ENCODE data around the gene SLC15A3.

SLC15A3 gene

DNA sequence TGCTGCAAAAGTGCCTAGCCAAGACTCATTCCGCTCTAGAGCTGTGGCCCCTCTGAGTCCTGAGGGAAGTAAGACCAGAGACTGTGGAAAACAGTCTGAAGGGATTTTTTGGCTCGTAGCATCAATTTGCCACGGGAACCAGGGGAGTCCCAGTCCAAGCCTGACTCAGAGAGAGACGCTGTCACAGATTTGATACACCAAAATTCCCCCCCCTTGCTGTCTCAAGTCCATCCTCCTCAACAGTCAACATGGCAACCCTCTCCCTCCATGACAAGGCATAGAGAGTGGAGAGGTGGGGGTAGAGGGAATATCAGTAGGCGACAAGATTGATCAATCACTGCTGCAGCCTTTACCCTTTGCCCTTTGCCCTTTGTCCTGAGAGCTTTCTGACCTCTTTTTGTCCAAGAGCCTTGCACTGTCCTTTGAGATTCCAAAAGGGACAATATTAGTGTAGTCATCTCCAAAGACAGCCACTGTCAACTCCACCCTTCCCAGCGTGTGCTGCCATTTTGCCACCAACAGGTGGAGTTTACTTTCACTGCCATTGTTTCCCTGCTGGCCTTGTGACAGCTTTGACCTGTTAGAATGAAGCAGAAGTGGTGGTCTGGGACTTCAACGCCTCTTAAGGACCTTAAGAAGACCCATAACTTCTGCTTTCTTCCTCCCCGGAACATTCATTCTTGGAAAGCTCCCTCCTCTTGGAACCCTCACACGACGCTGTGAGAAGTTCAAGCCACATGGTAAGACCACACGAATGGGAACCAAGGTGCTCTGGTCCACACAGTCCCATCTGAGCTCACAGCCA, 7.3 kb downstream of the SLC15A3 start:
- no peak for DNase-seq

DNA sequence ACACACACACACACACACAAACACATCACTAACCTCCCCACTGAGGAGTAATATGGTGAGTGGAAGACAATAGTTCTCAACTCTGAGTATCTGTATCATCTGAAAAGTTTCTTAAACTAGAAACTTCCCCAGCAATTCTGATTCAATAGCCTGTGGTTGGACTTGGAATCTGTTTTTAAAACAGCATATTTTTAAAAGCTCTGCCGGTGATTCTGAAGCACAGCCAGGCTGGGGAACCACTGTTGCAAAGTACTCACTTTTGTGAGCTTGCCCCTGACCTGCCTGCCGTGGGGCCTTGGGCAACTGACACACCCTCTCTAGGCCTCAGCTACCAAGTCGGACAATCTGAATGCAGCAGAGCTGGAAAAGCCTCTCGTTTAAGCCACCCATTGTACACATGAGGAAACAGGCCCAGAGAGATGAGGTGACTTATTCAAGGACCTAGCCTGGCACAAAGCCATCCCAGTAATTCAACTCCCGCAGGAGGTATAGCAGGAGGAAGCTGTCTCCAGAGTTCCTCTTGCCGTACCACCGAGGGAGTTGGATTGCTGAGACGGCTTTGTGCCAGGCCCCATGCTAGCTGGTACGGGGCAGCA, 8.9 kb downstream of the SLC15A3 start:
- no peak for DNase-seq

DNA sequence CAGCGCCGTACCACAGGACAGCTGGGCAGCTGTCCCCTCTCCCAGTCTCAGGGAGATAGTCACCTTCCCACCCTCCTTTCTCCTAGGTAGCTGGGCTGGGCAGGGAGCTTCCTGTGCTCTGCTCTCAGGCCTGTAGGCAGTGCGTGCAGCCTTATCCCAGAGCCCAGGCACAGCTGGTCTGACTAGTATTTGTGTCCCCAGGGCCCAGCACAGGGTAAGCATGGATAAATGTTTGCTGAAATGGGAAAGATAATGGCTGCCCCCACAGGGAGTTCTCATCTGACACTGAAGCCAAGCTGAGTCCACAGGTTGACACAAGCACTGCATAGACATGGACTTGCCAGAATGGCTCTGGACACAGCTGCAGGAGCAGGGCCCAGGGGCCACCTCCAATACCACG, 9.8 kb downstream of the SLC15A3 start:
- DNase-seq: no peak

DNA sequence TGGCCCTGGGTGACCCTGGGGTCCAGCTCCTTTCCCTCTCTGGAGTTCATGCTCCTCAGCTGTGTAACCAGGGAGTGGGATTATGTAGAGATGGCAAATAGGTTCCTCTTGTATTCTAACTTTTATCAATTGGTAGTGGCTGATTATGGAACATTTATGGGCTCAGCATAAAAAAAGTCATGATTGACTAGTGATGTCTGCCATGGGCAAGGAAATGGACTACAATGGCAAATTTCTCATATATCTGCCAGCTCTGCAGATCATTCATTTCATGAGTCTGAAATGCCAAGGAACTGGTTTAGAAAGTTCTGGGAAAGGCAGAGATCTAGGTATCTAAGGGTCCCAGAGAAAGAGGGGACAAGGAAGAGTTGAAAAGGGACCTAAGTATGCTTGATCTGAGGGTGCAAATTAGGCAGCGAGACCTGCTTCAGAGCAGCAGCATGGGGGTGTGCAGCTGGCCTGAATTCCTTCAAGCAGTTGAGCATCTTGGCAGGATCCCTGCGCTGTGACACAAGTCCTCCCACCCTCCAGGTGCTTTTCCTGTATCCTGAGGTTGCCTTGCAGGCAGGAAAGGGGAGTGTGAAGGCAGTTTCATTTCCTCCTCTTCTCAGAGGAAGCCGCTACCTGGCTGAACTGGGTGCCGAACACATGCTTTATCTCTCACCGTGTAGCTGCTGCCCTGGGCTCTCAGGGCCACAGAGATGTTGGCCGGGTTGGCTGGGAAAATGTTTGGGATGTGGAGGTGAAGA, 10.4 kb downstream of the SLC15A3 start:
- no peak for DNase-seq

DNA sequence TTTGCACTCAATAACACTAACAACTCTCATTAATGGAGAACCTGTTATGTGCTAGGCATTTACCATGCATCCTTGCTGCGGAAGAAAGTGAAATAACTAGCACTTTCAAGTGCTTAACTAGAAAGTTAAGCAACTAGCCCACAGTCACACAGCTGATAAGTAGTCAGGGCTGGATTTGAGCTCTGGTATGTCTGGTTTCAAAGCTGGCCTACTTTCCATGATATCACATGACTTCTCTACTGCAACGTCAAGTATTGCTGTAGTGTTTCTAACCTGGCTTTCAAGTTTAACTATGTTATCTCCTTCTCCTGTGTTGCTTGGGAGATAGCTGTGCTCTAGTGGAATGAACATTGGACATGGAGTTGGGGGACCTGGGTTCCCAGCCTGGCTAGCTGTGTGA, 12.1 kb downstream of the SLC15A3 start:
- no peak for DNase-seq

DNA sequence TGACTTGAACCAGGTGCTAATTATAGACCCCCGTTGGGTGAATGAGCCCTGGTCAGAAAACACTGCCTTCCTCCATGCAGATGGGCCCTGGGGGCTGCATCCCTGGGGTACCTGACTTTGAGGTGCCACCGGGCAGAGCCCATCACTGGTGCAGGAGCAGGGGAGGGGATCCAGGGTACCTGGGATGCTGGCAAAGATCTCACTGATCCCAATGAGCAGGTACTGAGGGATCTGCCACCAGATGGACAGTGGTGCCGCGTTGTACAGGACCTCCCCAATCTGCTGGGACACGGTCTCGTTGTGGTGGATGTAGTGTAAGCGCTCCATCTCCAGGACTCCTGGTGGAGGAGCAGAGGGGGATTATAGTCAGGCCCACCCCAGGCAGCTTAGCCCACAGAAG, 12.7 kb downstream of the SLC15A3 start:
- no peak for DNase-seq

DNA sequence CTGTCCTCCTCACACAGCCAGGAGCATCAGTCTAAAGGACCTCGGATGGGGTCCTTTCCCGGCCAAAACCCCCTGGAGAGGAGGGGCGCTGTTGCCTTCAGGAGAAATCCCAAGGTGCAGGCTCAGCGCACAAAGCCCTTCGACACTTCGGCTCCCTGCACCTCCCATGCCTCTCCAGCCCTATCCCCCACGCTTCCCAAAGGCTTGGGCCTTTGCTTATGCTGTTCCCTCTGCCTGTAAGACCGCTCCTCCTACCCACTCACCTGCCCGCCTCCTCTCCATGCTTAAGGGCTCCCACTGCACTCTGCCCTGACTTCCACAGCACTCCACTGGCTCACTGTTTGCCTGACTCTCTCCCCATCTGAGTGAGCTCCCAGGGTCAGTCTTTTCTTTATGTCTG, 13.5 kb downstream of the SLC15A3 start:
- DNase-seq: no peak

DNA sequence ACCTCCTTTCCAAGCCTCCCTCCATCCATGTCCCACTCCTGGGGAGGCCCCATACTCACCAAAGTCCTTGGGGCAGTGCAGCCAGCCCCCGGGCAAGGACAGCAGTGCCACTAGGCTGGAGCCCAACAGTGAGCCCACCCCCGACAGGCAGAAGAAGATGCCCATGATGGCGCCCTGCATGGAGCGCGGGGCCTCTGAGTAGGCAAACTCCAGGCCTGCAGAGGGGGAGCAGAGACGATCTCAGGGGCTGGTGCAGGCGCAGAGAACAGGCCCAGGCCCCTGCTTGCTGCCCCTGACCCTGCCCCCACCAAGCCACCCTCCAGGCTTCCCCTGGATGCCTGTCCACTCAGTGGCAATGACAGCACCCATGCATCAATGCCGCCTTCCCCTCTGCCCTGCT, 14.2 kb downstream of the SLC15A3 start:
- no peak for DNase-seq

DNA sequence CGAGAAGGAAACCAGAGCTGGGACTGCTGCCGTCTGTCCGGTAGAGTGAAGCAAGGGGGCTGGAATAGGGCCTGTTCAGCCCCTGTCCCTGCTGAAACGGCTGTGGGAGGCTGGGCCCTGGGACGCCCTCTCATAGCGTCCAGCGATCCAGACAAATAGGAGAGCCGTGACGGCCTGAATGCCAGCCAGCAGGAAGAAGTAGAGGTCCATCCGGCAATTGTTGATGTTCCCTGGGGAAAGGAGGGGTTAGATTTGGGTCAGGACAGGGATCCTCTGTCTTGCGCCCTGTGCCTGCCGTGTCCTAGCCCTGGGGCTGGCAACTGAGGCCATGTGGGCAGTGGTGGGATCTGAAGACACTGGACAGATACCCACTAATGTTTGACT, 14.8 kb downstream of the SLC15A3 start:
- DNase-seq: no peak

DNA sequence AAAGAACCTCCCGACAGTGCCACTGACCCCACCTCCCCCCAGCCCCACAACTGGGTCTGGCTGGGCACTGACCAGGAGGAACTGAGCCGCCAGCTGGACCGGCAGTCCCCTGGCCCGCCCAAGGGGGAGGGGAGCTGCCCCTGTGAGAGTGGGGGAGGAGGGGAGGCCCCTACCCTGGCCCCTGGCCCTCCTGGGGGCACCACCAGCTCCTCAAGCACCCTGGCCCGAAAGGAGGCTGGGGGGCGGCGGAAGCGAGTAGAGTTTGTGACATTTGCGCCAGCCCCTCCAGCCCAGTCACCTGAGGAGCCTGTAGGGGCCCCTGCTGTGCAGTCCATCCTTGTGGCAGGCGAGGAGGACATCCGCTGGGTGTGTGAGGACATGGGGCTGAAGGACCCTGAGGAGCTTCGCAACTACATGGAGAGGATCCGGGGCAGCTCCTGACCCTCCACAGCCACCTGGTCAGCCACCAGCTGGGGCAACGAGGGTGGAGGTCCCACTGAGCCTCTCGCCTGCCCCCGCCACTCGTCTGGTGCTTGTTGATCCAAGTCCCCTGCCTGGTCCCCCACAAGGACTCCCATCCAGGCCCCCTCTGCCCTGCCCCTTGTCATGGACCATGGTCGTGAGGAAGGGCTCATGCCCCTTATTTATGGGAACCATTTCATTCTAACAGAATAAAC, 15.4 kb downstream of the SLC15A3 start:
- no peak for DNase-seq

DNA sequence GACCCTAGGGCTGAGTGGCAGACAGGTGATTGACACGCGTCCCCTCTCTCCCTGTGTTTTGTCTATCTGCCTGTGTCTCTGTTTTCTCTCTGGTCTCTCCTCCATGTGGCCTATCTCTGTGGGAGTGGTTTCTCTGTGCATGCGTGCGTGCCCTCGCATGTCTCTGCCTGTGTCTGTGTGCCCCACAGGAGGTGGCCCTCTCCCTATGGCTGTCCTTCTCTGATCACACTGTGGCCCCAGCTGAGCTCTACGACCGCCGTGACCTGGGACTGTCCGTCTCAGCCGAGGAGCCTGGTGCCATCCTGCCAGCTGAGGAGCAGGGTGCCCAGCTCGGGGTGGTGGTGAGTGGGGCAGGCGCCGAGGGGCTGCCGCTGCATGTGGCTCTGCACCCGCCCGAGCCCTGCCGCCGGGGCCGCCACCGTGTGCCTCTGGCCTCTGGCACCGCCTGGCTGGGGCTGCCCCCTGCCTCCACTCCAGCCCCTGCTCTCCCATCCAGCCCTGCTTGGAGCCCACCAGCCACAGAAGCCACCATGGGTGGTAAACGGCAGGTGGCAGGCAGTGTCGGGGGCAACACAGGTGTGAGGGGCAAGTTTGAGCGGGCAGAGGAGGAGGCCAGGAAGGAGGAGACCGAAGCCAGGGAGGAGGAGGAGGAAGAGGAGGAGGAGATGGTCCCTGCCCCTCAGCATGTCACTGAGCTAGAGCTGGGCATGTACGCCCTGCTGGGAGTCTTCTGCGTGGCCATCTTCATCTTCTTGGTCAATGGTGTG, 16.1 kb downstream of the SLC15A3 start:
- no peak for DNase-seq

DNA sequence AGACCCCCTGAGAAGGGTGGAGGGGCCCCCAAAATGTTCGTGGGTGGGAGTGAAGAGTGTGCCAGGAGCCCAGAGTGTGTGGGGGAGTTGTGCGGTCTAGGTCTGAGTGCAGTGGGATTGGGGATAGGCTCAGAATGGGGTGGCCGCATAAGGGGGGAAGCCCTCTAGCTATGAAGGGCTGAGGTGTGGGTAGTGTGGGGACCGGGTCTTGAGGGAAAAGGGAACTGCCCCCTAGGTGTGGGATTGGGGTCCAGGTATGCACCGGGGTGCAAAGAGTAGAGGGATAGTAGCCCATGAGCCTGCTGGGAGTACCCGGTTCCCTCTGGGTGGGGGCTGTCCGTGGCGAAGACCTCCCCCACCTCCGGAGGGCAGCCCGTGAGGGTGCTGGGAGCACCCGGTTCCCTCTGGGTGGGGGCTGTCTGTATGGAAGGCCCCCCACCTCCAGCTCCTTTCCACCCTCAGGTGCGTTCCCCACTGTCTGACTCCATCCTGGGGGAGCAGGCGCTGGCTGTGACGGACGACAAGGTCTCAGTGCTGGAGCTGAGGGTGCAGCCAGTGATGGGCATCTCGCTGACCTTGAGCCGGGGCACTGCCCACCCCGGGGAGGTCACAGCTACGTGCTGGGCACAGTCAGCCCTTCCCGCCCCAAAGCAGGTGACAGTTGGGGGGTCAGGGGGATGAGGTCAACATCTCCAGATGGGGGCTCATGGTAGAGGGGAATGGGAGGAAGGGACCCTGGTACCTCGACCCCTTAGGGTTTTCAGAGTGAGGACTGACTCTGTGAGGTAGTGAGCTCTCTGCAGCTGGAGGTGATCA, 17.0 kb downstream of the SLC15A3 start:
- DNase-seq: no peak

DNA sequence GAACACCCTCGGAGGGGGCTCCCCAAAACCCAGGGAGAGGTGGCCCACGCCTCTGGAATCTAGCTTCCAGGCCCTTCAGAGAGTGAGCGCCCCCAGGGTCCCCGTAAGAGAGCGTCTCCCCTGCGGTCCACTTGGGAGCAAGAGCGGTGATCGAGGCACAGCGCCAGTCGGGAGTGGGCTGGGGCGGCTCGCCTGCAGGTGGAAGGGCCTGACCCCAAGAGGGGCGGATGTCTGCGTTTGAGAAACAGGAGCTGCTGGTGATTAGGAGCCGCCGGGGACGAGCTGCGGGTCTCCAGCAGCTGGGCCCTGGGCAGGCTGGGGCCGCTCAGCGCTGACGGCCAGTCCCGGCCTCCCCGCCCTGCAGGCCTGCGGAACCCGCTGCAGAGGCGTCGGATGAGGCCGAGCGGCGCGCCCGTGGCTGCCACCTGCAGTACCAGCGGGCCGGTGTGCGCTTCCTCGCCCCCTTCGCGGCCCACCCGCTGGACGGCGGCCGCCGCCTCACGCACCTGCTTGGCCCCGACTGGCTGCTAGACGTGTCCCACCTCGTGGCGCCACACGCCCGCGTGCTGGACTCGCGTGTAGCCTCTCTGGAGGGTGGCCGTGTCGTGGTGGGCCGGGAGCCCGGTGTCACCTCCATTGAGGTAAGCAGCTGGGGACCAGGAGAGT, 17.7 kb downstream of the SLC15A3 start:
- no peak for DNase-seq

DNA sequence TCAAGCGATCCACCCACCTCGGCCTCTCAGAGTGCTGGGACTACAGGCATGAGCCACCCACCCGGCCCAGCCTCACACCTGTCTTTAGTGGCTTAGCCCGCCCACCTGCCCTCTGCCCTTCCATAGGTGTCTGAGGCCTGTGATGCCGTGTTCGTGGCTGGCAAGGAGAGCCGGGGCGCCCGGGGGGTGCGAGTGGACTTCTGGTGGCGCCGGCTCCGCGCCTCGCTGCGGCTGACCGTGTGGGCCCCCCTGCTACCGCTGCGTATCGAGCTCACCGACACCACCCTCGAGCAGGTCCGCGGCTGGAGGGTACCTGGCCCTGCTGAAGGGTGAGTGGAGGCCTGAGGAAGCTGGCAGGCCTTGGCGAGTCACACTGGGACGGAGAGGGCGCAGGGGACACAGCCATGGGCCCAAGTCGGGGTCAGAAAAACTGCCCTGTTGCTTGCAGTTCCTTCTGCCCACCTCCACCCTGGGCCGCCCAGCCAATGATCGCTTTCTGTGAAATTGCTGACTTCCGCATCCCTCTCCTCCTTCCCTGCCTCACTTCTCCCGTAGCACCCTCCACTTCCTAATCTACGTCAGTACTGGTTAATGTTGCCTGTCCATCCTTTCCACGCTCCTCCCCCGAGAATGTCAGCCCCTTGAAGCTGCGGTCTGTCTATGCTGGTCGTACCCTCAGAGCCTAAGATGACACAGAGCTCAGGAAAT, 18.4 kb downstream of the SLC15A3 start:
- no peak for DNase-seq

DNA sequence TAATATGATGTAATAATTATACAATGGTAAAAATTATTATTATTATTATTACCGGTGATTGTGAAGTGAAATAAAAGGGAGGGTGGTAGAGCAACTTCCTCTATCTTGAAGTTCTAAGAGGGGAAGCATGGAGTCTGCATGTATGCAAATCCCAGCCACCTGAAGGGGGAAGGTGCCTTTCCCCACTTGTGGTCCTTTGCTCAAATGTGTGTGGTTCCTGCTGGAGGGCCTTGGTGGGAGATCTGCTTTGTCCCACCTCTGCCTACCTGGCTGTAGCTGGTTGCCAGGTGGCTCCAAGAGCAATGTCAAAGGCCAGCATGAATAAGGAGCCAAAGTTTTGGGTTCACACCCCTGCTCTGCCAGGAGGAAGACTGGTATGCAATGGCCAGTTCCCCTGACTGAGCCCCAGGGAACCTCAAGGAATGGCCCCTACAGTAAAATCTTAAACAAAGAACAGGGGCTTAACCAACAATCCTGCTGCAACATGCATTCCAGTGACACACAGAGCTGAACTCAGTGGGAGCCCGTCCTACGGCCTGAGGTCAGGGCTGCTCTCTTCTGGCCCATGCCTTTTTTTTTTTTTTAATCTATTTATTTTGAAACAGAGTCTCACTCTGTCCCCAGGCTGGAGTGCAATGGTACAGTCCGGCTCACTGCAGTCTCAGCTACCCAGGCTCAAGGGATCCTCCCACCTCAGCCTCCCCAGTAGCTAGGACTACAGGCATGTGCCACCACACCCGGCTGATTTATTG, 19.2 kb downstream of the SLC15A3 start:
- DNase-seq: no peak

DNA sequence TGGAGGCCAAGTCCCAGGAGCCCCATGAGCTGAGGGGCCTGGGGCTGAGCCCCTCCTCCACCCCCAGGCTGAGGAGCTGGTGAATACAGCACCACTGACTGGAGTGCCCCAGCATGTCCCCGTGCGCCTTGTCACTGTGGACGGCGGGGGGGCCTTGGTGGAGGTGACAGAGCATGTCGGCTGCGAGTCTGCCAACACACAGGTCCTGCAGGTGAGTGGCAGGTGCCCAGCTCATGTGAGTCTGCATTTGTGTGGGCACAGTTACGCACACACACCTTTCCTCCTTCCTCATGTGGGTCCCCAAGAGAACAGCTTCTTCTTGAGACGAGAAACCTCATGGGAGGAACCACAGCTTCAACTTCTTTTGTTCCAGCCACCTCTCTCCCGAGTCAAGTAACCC, 20.1 kb downstream of the SLC15A3 start:
- no peak for DNase-seq

DNA sequence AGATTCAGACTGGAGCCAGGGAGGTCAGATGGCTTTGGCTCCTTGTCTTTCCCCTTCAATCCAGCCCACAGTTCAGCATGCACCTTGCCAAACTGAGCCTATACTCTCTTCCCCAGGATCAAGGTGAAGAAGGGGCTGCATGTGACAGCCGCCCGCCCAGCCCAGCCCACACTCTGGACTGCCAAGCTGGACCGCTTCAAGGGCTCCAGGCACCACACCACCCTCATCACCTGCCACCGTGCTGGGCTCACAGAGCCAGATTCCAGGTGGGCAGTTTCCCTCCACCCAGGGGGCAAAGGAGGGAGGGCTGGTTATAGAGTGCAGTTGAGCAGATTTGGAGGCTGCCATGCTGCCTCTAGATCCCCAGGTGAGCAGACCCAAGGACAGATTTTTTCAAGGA, 21.6 kb downstream of the SLC15A3 start:
- no peak for DNase-seq

DNA sequence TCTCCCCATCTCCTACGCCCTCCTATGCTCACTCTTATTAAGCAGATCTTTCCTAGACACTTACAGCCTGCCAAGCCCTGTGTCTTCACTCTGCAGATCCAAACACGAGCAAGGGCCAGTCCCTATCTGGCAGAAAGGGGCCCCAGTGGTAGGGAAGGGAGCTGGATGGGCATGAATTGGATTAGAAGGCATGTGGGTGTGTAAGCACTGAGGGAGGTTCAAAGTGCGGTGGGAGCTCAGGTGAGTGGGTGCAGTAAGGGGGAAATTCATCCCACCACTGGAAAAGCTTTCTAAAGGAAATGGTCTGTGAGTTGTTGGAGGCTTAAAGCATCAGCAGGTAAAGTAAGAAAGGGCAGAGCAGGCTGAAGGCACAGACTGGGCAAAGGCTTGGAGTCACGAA, 22.2 kb downstream of the SLC15A3 start:
- no peak for DNase-seq

DNA sequence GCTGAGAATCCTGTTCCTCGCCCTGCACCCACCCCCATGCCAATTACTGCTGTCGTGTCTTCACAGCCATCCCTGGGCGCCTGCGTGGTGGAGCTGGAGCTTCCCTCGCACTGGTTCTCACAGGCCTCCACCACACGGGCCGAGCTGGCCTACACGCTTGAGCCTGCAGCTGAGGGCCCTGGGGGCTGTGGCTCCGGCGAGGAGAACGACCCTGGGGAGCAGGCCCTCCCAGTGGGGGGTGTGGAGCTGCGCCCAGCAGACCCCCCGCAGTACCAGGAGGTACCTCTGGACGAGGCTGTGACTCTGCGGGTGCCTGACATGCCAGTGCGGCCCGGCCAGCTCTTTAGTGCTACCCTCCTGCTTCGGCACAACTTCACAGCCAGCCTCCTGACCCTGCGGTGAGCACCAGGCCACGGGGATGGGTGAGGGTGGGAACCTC, 23.4 kb downstream of the SLC15A3 start:
- no peak for DNase-seq

DNA sequence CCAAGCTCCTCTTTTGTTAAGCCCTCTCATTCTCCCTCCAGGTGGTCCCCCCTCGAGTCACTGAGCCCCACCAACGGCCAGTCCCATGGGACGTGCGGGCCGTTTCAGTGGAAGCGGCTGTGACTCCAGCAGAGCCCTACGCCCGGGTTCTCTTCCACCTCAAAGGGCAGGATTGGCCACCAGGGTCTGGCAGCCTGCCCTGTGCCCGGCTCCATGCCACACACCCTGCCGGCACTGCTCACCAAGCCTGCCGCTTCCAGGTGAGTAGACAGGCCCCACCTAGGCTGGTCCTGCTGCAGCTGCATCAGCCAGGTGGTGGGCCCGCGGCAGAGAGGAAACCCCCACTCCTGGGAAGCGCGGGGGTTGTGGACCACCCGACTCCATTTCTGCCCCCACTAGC, 24.4 kb downstream of the SLC15A3 start:
- no peak for DNase-seq

Data from activated CD4-positive, alpha-beta T cell treated with anti-CD3 and anti-CD28 coated beads, Interleukin-2, Interleukin-6, amounts not matched to agents 100 ng/mL and 50 ng/mL, durations not matched to agents 16 hours and 8 hours (primary cell).